Endothelial cell of umbilical vein (primary cell): ENCODE results near the gene TMEM126A. TPM values are rescaled to one million over a fixed set of nuclear protein-coding genes. Genes with fewer than 3 reads are reported as not detected.

ENCODE experiments used
- BruUV-seq: library from RNA; stranded (reverse); fragments of 400-500 nt; replicated peaks from 2 replicates; lab custom pipeline; 2021; lab: Mats Ljungman, UMichigan
- CTCF ChIA-PET: fragments of 300-600, 350-600 bp; sonication (Branson Sonifier 250); formaldehyde crosslinking; loops from one replicate; lab custom pipeline; 2021; ENCODE audit warnings: antibody characterized with exemption, inconsistent platforms; lab: Charles Lee
- POLR2A ChIA-PET: fragments of 300-600, 350-600 bp; sonication (Branson Sonifier 250); formaldehyde crosslinking; loops from one replicate; lab custom pipeline; 2021; ENCODE audit warnings: antibody characterized with exemption, inconsistent platforms; lab: Charles Lee
- DNase-seq: peaks from one replicate; pipeline ENCODE4 v3.0.0-alpha.2; 2011; ENCODE audit warnings: low read depth, low spot score
- FAIRE-seq: peaks from 2 replicates; lab custom pipeline; 2011; peaks lifted over from hg19 to GRCh38; lab: Jason Lieb, UNC
- H2AFZ ChIP-seq: 2 replicates; pipeline ENCODE4 v1.6.0; 2012; ENCODE audit warnings: low read depth, low read length, control low read depth, inconsistent platforms
- H3K27ac ChIP-seq: 2 replicates; pipeline ENCODE4 v1.5.1; 2011; ENCODE audit warnings: low read depth, mild to moderate bottlenecking, control low read depth, low read length, moderate library complexity; ENCODE audit not compliant: insufficient read depth
- H3K27me3 ChIP-seq, 2 experiments: 2 replicates each; pipeline versions ENCODE4 v1.6.0 to v1.6.1; 2011; ENCODE audit warnings: low read length in 2 of 2, mixed read lengths in 1 of 2; ENCODE audit not compliant: control insufficient read depth in 2 of 2, insufficient read depth in 2 of 2
- H3K36me3 ChIP-seq, 2 experiments: 2 replicates in 1 of 2; 3 replicates in 1 of 2; pipeline ENCODE4 v1.5.1; 2011; ENCODE audit warnings: low read length in 2 of 2, mild to moderate bottlenecking in 1 of 2, moderate library complexity in 1 of 2; ENCODE audit not compliant: control insufficient read depth in 2 of 2, insufficient read depth in 2 of 2; ENCODE audit errors: extremely low read depth in 1 of 2
- H3K4me1 ChIP-seq: 3 replicates; pipeline ENCODE4 v1.5.1; 2011; ENCODE audit warnings: mild to moderate bottlenecking, low read length; ENCODE audit not compliant: control insufficient read depth, insufficient read depth; ENCODE audit errors: extremely low read depth
- H3K4me2 ChIP-seq: 2 replicates; pipeline ENCODE4 v1.6.1; 2011; ENCODE audit warnings: low read length, control low read depth, mixed read lengths; ENCODE audit not compliant: insufficient read depth
- H3K4me3 ChIP-seq, 3 experiments: fragments of 200-600 bp in 1 of 3; sonication (generic), shearing (Covaris generic) in 1 of 3; replicated peaks in 1 of 3; 2 replicates each; pipeline ENCODE4 v1.5.1; 2011 to 2016; ENCODE audit warnings: control low read depth in 3 of 3, low read length in 3 of 3, mild to moderate bottlenecking in 2 of 3, inconsistent platforms in 1 of 3, low read depth in 1 of 3, moderate library complexity in 1 of 3; ENCODE audit not compliant: insufficient read depth in 1 of 3
- H3K79me2 ChIP-seq: 2 replicates; pipeline ENCODE4 v1.6.0; 2012; ENCODE audit warnings: low read length, inconsistent platforms; ENCODE audit not compliant: control insufficient read depth, insufficient read depth
- H3K9ac ChIP-seq: replicated peaks from 2 replicates; pipeline ENCODE3; 2011; ENCODE audit warnings: low read length, control low read depth; ENCODE audit not compliant: insufficient read depth; ENCODE audit errors: extremely low read depth
- H3K9me1 ChIP-seq: replicated peaks from 3 replicates; pipeline ENCODE4 v1.6.0; 2011; ENCODE audit warnings: mild to moderate bottlenecking, low read length; ENCODE audit not compliant: control insufficient read depth, insufficient read depth; ENCODE audit errors: extremely low read depth
- H3K9me3 ChIP-seq: replicated peaks from 2 replicates; pipeline ENCODE4 v1.5.1; 2012; ENCODE audit warnings: low read length, inconsistent platforms; ENCODE audit not compliant: control insufficient read depth, insufficient read depth
- H4K20me1 ChIP-seq: replicated peaks from 2 replicates; pipeline ENCODE3; 2011; ENCODE audit warnings: mild to moderate bottlenecking, low read length; ENCODE audit not compliant: control insufficient read depth, insufficient read depth; ENCODE audit errors: extremely low read depth
- CTCF ChIP-seq, 2 donors: IDR thresholded peaks; 1 replicate in 1 of 2; 2 replicates in 1 of 2; pipeline ENCODE4 v1.5.1; 2011; ENCODE audit warnings: low read length in 2 of 2, mild to moderate bottlenecking in 2 of 2, moderate library complexity in 2 of 2, control low read depth in 1 of 2, inconsistent platforms in 1 of 2, low read depth in 1 of 2; ENCODE audit not compliant: insufficient read depth in 1 of 2; ENCODE audit errors: extremely low read depth in 1 of 2
- EZH2 ChIP-seq: IDR thresholded peaks from 2 replicates; pipeline ENCODE4 v1.6.1; 2012; ENCODE audit warnings: borderline replicate concordance, low read depth, mild to moderate bottlenecking, moderate library complexity, low read length, inconsistent platforms; ENCODE audit not compliant: severe bottlenecking
- FOS ChIP-seq: IDR thresholded peaks from 2 replicates; pipeline ENCODE4 v1.6.1; 2011; ENCODE audit warnings: mild to moderate bottlenecking, low read length, moderate library complexity, borderline replicate concordance; ENCODE audit not compliant: insufficient read depth
- GATA2 ChIP-seq: IDR thresholded peaks from 2 replicates; pipeline ENCODE4 v1.7.0; 2011; ENCODE audit warnings: low read depth, mild to moderate bottlenecking, moderate library complexity, mixed read lengths, low read length; ENCODE audit not compliant: insufficient read length, insufficient read depth
- JUN ChIP-seq: IDR thresholded peaks from 2 replicates; pipeline ENCODE4 v1.6.1; 2011; ENCODE audit warnings: borderline replicate concordance, low read depth; ENCODE audit not compliant: insufficient read length, insufficient read depth
- MAX ChIP-seq: IDR thresholded peaks from 2 replicates; pipeline ENCODE4 v1.6.1; 2011; ENCODE audit not compliant: insufficient read depth, insufficient read length
- MYC ChIP-seq: IDR thresholded peaks from one replicate; pipeline ENCODE4 v1.6.1; 2011; ENCODE audit warnings: mild to moderate bottlenecking, low read depth, low read length
- POLR2A ChIP-seq: IDR thresholded peaks from 2 replicates; pipeline ENCODE4 v1.6.1; 2012; ENCODE audit warnings: low read depth, mild to moderate bottlenecking, control low read depth, low read length
- POLR2AphosphoS5 ChIP-seq: IDR thresholded peaks from 2 replicates; pipeline ENCODE4 v1.6.1; 2012; ENCODE audit warnings: low read depth, mild to moderate bottlenecking, control low read depth, low read length, moderate library complexity; ENCODE audit not compliant: insufficient read depth
- dilution Hi-C: fragments of 300-500 bp; cut with MboI; formaldehyde crosslinking; loops from one replicate; pipeline ENCODE4 v1.15.0; 2019; ENCODE audit warnings: low sequenced_read_pairs; ENCODE audit not compliant: extremely low pct_ligation_motif_present
- intact Hi-C: fragments of 100-400 bp; cut with micrococcal nuclease; formaldehyde crosslinking; loops from one replicate; pipeline ENCODE4 v1.10.0; 2022
- polyA plus RNA-seq, 4 experiments: library from polyadenylated mRNA; depleted of rRNA in 3 of 4; stranded (reverse) in 3 of 4; unstranded in 1 of 4; fragments of >200 nt; gene quantifications; 2 replicates each; pipeline versions ENCODE4 v1.2.1 to v1.2.3, GENCODE V29; 2011 to 2012; ENCODE audit warnings: missing spikeins in 1 of 4
- total RNA-seq: library from RNA; stranded (reverse); gene quantifications from 2 replicates; pipeline ENCODE4 v1.2.3, GENCODE V29; 2021

The TMEM126A gene
- total and polyA plus RNA-seq, 2 donors (not counting 3 experiments of a cell fraction or from before 2014, with no cell fraction given) = 35.3 to 45.8 TPM

- peaks cover 0 to 10% of the 10 kb centered on the region in 2 experiments for H3K36me3 ChIP-seq
- H3K27ac ChIP-seq = peak within 1 kb of the TSS; percentile 91
- H3K27me3 ChIP-seq = no peaks in the 10 kb centered on the region
- dilution Hi-C loops (no loop called here), intact Hi-C loops (loop anchor here (1.0 to 10.0 kb wide), 7 partner anchors 16 to 630 kb away; partner anchors contain the start of genes PICALM and TMEM126B)
- TF ChIP-seq GATA2 (no peak), JUN (peak; percentile 32), MYC (peak; percentile 60), POLR2AphosphoS5 (peak; percentile 95), FOS (no peak), MAX (no peak), POLR2A (peak; percentile 90), CTCF (IDR thresholded peaks at IDR 0.05; ENCODE audit: extremely low read depth in 1 of 2, insufficient read depth in 1 of 2, low read depth in 1 of 2, low read length in 2 of 2) (no peak), EZH2 (no peak)
- peak within 1 kb of the TSS; percentile 98 for H3K4me2 ChIP-seq
- BruUV-seq = TSS peak; percentile 46
- FAIRE-seq (peak; percentile 90), DNase-seq (peak; percentile 94)
- peaks cover 13% of the 10 kb centered on the region for H4K20me1 ChIP-seq
- peak within 1 kb of the TSS; percentile 40 to 92 (median 66) for H3K4me3 ChIP-seq
- CTCF ChIA-PET = interaction anchor here (1.0 to 1.3 kb wide), 4 partner anchors 15 to 145 kb away, joined by 3 to 4 read pairs (median 3); partner anchors contain the start of gene TMEM126A
- H3K9me3 ChIP-seq = no peaks in the 10 kb centered on the region
- peaks cover 48% of the 10 kb centered on the region for H3K79me2 ChIP-seq
- peak within 1 kb of the TSS; percentile 72 for H2AFZ ChIP-seq
- POLR2A ChIA-PET = interaction anchor here (1.0 to 1.5 kb wide), 3 partner anchors 17 to 145 kb away, joined by 3 to 9 read pairs (median 3); partner anchors contain the start of gene TMEM126A
- H3K9me1 ChIP-seq = no peaks in the 10 kb centered on the region
- H3K9ac ChIP-seq = peak within 1 kb of the TSS; percentile 94
- peaks cover 27% of the 10 kb centered on the region for H3K4me1 ChIP-seq
Measured at GRCh38 chr11:85664615-85665481, 17.1 kb downstream of the TMEM126A start, which contains the start of gene CREBZF. TSS of gene CREBZF (minus strand) at chr11:85665129. CDS start at chr11:85664875, 254 bp downstream.
